ENCODE results near the gene ADAM21. TPM values are rescaled to one million over a fixed set of nuclear protein-coding genes. Genes with fewer than 3 reads are reported as not detected.
"Not testable (repeated sequence)": the region's sequence is repeated elsewhere in the genome, so short reads cannot be mapped to it uniquely, and the experiment has no call there.

Gene ADAM21
- total RNA-seq, 1 experiment from 2014 or later: not detected

DNA sequence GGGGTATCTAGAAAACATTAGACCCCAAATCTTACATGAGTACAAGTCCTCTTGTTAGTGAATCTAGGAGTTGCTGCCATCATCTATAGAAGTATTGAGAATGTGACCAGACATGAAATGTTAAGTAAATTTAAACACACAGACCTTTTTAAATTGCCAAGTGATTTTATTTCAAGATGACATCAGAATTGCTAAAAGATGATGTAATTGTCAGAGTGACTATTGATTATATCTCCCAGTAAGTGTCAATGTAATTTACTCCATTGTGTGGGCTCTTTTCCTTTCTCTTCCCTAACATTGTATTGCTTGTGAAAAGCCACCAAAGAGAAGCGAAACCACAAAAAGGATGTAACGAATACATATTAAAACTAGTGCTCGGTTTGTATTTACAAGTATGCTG is 16.8 kb downstream of the ADAM21 start:
- CTCF ChIA-PET: no interaction called here
- Mint-ChIP-seq H3K27ac (ENCODE audit: unreplicated experiment) (no peak overlapping the region), H3K4me3 (ENCODE audit: unreplicated experiment) (no peak overlapping the region), H3K4me1 (ENCODE audit: low read depth, unreplicated experiment) (no peaks in the 10 kb centered on the region), H3K36me3 (ENCODE audit: insufficient read depth, unreplicated experiment) (no peaks in the 10 kb centered on the region), H3K27me3 (ENCODE audit: insufficient read depth, unreplicated experiment) (peaks cover 5% of the 10 kb centered on the region), H3K9me3 (ENCODE audit: unreplicated experiment) (no peaks in the 10 kb centered on the region)
- no peaks in the 10 kb centered on the region for H3K4me1 ChIP-seq
- no TSS peak for BruUV-seq (replicated peaks)
- no peak overlapping the region for H3K4me3 ChIP-seq (ENCODE audit: low read depth, low read length)
- H3K36me3 ChIP-seq (ENCODE audit: control insufficient read depth, insufficient read depth, low read length): no peaks in the 10 kb centered on the region
- intact Hi-C loops (cut with micrococcal nuclease; ENCODE audit: unreplicated experiment): no loop called here
- H3K27me3 ChIP-seq (replicated peaks; ENCODE audit: control insufficient read depth, insufficient read depth, low read length): no peaks in the 10 kb centered on the region
- TF ChIP-seq CTCF (IDR thresholded peaks at IDR 0.05; ENCODE audit: insufficient read depth in 1 of 2, low read depth in 1 of 2, low read length in 1 of 2, severe bottlenecking in 1 of 2, unreplicated experiment in 1 of 2): no peak
- no peak for DNase-seq
- POLR2A ChIA-PET: no interaction called here
- H3K9me3 ChIP-seq: no peaks in the 10 kb centered on the region

DNA sequence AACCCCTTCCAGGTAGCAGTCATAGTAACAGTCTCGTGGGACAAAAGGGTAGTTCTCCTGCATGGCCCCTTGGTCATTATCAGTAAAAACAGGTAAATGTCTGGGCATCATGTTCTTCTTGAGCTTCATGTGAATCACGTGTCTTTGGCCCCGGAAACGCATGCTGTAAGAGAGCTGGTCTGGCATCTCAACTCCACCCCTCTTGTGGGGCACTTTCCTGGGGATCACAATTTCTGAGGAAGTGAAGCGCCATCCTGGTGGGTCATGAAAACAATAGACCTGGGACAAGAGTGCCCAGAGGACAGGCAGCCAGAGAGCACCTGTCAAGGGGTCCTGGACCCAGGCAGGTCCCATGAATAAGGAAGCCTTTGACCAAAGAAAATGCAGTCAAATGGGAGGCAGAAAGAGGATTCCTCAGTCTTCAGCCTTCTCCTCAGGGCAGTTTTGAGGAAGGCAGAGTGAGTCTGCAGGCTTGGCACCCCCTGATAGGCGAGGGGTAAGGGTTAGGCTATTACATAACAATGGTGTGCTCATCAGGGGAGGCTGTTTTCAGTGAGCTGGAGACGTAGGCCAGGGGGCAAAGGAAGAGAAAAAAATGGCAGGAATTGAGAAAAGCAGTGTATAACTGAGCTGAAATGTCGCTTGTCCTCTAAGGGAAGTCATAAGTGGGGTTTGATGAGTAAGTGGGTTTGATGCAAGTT is 19.0 kb downstream of the ADAM21 start:
- H3K27me3 ChIP-seq (replicated peaks; ENCODE audit: control insufficient read depth, insufficient read depth, low read length); H3K4me1 Mint-ChIP-seq (ENCODE audit: low read depth, unreplicated experiment); BruUV-seq (replicated peaks); H3K4me3 Mint-ChIP-seq (ENCODE audit: unreplicated experiment); H3K36me3 Mint-ChIP-seq (ENCODE audit: insufficient read depth, unreplicated experiment); CTCF ChIA-PET; H3K4me1 ChIP-seq; H3K9me3 Mint-ChIP-seq (ENCODE audit: unreplicated experiment); H3K9me3 ChIP-seq; H3K36me3 ChIP-seq (ENCODE audit: control insufficient read depth, insufficient read depth, low read length); H3K27ac Mint-ChIP-seq (ENCODE audit: unreplicated experiment); H3K27me3 Mint-ChIP-seq (ENCODE audit: insufficient read depth, unreplicated experiment); DNase-seq; H3K4me3 ChIP-seq (ENCODE audit: low read depth, low read length); intact Hi-C loops (cut with micrococcal nuclease; ENCODE audit: unreplicated experiment); POLR2A ChIA-PET: not testable (repeated sequence)

DNA sequence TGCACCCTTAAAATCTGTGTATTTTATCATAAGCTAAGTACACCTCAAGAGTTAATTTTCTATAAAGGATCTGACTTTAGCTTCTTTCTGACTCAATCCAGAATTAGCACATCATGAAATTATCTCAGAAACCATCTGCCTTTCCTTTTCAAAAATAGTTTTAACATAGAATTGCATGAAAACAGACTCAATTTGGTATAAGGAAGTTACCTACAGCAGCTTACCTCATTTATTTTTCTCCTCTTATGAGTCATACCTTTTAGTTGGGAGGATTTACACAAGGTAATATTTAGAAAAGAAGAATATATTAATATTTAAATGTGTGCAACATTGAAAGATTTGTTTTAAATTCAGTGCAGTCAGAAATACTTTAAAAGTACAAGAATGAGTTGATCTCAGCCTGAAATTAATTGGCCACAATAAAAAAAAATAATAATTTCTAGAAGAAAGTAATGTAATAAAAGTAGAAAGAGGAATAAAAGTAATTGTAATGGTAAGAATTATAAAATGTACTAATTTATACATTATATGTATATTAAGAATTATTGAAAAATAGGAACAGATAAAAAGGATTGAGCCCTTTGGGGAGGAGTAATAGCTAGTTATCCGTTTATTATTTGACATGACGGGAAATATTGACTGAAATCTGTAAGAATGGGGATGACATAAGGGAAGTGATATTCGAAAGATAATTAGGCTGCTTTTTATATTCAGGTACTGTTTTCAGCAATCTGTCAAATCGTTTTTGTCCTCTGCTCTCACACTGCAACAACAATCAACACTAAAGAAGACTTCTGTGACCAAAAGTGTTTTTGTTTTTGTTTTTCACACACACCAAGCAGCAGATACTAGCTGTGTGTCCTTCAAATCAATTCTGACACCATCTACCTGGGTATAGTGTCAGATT is 20.5 kb downstream of the ADAM21 start:
- no peak for TF ChIP-seq CTCF (IDR thresholded peaks at IDR 0.05; ENCODE audit: insufficient read depth in 1 of 2, low read depth in 1 of 2, low read length in 1 of 2, severe bottlenecking in 1 of 2, unreplicated experiment in 1 of 2)
- H3K27me3 Mint-ChIP-seq (ENCODE audit: insufficient read depth, unreplicated experiment): no peaks in the 10 kb centered on the region
- no peak for DNase-seq
- no peak overlapping the region for H3K27ac Mint-ChIP-seq (ENCODE audit: unreplicated experiment)
- no peaks in the 10 kb centered on the region for H3K27me3 ChIP-seq (replicated peaks; ENCODE audit: control insufficient read depth, insufficient read depth, low read length)
- H3K9me3 Mint-ChIP-seq (ENCODE audit: unreplicated experiment): no peaks in the 10 kb centered on the region
- no peak overlapping the region for H3K4me3 ChIP-seq (ENCODE audit: low read depth, low read length)
- ChIA-PET CTCF (no interaction called here), POLR2A (no interaction called here)
- no TSS peak for BruUV-seq (replicated peaks)
- no peaks in the 10 kb centered on the region for H3K36me3 Mint-ChIP-seq (ENCODE audit: insufficient read depth, unreplicated experiment)
- no peaks in the 10 kb centered on the region for H3K36me3 ChIP-seq (ENCODE audit: control insufficient read depth, insufficient read depth, low read length)
- no peak overlapping the region for H3K4me3 Mint-ChIP-seq (ENCODE audit: unreplicated experiment)
- H3K4me1 Mint-ChIP-seq (ENCODE audit: low read depth, unreplicated experiment): no peaks in the 10 kb centered on the region
- intact Hi-C loops (cut with micrococcal nuclease; ENCODE audit: unreplicated experiment): no loop called here
- H3K9me3 ChIP-seq: no peaks in the 10 kb centered on the region
- no peaks in the 10 kb centered on the region for H3K4me1 ChIP-seq
